DMS53 (cell line): Measurements from ENCODE around the gene S100A5.
A peak's percentile ranks its signal among the peaks of the same experiment; 100 is the strongest.
"Not testable (repeated sequence)": the region's sequence is repeated elsewhere in the genome, so short reads cannot be mapped to it uniquely, and the experiment has no call there.

Experiments used
- DNase-seq: peaks from one replicate; lab custom pipeline; 2025; lab: John Stamatoyannopoulos, UW

S100A5 gene

GRCh38 chr1:153566414-153567371 is 26.0 kb upstream of the S100A5 start:
- peak; percentile 99 for DNase-seq

- DNase-seq: peak; percentile 98
These were observed 25.0 kb upstream of the S100A5 start, which contains the start of gene S100A2 for GRCh38 chr1:153565529-153566374. S100A2 (minus strand) TSS chr1:153565844; CDS start chr1:153563877, 1,967 bp downstream.

GRCh38 chr1:153563991-153564390 is 23.3 kb upstream of the S100A5 start:
- DNase-seq: no peak

DNA sequence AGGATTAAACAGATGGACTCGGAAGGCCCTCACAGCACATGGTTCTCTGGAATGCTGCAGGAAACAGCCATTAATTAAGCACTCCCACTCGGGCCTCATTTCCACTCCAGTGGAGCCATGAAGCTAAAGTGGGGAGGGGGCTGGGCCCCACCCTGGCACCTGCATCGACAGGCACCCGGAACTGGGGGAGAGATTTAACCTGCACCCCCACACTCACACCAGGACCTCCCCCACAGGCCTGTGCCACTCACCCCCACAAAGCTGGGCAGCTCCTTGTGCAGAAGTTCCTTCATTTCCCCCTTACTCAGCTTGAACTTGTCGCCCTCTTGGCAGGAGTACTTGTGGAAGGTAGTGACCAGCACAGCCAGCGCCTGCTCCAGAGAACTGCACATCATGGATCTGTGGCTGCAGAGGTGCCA is 22.8 kb upstream of the S100A5 start:
- no peak for DNase-seq

GRCh38 chr1:153562021-153562420 is 21.3 kb upstream of the S100A5 start:
- not testable (repeated sequence) for DNase-seq

DNA sequence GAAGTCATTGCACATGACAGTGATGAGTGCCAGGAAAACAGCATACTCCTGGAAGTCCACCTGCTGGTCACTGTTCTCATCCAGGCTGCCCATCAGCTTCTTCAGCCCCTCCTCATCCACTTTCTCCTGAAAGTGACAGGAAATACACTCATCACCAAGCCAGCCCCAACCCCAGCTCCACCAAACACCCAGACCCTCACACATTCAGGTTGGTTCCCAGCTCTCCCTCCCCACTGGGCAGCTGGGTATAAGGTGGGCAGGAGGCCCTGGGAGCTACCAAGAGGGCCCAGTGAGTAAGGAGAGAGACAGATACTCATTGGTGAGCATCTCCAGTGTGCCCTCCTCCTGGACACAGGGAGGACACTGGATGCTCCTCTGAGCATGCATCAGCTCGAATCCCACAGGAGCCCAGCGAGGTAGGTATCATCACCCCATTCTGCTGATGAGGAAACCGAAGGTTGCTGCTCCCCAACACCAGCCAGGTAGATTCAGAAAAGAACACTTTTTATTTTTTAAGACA is 20.8 kb upstream of the S100A5 start:
- no peak for DNase-seq

DNA sequence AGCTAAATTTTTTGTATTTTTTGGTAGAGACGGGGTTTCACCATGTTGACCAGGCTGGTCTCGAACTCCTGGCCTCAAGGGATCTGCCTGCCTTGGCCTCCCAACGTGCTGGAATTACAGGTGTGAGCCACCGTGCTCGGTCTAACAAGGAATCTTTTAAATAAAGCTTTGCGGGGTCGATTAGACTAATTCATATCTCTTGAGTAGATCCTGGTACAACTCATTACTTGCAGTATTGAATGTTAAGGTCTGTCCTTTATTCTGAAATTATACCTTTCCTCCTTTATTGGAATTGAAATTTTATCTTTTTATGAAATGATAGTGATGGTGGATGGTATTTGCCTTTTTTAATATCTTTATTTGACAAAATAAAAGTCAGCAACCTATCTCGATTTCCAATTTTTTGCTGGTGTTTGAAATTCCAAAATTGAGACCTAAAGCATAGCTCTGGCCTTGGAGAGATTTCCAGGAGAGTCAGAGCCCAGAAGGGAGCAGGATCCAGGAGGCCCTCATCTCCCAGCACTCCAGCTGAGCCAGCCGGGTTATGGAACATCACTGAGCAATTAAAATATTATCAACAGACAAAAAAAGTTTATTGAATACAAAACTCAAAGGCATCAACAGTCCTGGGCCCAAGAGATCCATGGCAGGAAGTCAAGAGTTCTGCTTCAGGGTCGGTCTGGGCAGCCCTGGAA is 20.2 kb upstream of the S100A5 start:
- no peak for DNase-seq

DNA sequence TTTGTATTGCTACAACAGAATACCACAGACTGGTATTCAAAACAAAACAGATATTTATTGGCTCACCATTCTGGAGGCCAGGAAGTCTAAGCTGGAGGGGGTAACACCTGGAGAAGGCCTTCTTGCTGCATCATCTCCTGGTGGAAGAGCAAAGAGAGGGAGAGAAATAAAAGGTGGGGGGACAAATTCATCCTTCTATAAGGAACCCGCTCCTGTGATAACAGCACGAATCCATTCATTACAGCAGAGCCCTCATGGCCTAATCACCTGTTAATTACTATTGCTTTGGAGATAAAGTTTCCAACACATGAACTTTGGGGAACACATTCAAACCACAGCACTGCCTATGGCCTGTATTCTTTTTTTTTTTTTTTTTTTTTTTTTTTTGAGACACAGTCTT is 19.5 kb upstream of the S100A5 start:
- DNase-seq: no peak

- no peak for DNase-seq
These were observed 17.1 kb upstream of the S100A5 start for GRCh38 chr1:153557877-153558276.

GRCh38 chr1:153556348-153556747 is 15.6 kb upstream of the S100A5 start:
- DNase-seq: no peak

DNA sequence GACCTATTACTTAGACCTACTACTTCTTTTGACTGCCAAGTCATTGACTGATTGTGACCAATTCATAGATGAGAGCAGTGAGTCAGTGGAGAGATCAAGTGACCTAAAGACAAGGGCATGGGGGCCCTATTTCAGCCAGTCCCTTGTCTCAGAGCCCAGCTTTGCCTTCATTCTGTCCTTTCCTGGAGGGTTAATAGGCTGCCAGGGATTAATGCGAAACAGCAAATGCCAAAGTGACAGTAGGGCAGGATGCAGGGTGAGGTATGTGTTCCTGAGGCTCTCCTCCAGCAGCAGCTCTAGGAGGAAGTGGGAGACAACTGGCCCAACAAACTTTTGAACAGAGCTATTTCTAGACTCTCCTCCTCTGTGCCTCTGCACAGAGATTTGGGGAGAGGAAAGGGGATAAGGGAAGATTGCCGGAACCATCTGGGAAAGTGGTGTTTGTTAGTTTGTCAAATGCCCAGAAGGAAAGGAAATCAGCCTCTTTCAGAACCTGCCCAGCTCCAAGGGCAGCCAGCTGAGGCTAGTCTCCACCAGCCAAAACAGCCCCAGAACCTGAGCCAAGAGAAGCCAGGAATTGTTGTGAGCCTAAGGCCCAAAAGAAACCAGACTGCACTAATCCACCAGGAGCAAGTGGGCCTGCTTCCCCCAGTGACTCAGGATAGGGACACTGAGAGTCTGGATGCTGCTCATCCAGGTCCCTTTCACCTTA is 13.3 kb upstream of the S100A5 start:
- no peak for DNase-seq

- no peak for DNase-seq
These were observed 12.4 kb upstream of the S100A5 start for GRCh38 chr1:153553096-153553495.

DNA sequence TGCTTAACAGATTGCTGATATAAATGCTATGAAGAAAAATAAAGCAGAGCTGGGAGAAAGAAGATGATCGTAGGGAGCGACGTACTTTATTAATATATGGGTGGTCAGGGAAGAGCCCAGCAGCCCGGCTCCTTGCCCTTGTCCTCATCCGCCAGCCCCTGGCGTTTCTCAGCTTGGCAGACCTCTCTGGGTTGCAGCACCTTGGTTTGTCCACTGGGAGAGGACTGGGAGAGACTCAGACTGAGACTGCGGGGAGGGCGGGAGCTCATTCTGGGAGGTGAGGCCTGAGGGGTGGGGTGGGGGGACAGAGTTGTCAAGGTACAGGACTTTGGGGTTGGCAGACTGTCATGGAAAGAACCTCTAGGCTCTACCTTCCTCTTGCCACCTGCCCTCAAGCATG is 11.6 kb upstream of the S100A5 start:
- DNase-seq: peak; percentile 12

GRCh38 chr1:153550827-153551500 is 10.2 kb upstream of the S100A5 start:
- DNase-seq: no peak

DNA sequence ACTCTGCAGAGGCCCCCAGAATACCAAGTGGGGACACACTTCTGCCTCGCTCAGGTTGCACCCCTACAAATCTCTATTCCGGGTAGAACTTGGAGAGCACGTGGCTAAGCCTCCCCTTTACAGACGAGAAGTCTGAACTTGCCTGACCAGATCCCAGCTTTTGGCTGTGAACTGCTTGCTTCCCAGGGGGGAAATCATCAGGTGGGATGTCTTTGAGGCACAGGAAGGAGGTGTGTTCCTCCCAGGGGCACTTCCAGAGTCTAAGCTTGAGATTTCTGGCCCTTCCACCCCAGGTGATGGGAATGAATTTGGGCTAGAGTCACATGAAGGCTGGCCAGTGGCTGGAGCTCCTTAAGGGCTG is 9.6 kb upstream of the S100A5 start:
- DNase-seq: no peak

GRCh38 chr1:153549741-153550397 is 9.1 kb upstream of the S100A5 start:
- no peak for DNase-seq

DNA sequence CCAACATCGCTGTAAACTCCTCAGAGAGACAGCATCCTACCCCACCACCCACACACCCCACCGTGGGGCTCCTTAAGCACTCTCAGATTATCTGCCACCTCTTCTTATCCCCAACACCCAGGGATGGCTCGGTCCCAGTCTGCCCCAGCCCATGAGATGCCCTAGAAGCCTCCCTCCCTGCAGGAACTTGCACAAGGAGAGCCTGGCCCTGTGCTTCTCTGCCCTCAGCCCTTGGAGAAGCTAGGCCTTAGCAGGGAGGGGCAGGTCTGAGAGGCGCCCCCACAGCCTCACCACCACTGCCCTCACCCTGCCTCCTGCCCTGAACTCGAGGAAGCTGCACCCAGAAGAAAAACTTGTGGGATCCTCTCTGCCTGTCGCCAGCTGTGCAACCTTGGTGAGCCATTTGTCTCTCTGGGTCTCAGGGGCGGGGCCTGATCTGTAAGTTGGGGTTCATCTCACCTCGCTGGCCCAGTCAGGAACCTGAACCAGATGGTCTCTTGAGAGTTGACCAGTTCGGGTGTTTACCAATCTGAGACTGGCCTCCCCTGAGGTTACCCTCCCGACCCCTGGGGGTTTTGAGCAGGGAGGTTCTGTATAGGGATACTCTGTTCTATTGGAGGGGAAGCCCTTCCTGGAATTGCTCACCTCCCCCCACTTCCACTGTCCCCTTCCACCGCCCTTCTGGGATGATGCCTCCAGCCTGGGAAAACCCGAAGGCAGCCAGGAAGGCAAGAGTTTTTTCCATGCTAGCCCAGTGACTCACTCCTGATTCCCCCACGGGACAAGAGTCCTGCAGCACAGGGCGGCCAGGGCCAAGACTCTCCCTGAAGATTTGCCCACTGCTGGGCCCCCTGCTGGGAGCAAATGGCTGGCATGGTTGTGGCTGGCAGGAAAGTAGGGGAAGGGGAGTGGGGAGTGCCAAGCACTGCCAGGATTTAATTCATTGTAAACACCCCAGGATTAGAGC is 8.3 kb upstream of the S100A5 start, which contains the start of gene S100A3:
Gene S100A3, minus strand, starts transcription at position 537 of the 967 bp plus-strand sequence. CDS start 773 bp downstream, outside the sequence.
- peak; percentile 19 for DNase-seq
